GM12878 (cell line): ENCODE data around the gene LPIN3. TPM values are rescaled to one million over a fixed set of nuclear protein-coding genes. Genes with fewer than 3 reads are reported as not detected.

Source experiments
- ATAC-seq: fragments of 200-7000 bp; cut with Tn5 transposase; 3 replicates; pipeline ENCODE4 v1.9.1; 2020; ENCODE audit warnings: mild to moderate bottlenecking, moderate library complexity
- BruUV-seq: library from RNA; stranded (reverse); fragments of 400-500 nt; replicated peaks from 2 replicates; lab custom pipeline; 2021; lab: Mats Ljungman, UMichigan
- CTCF ChIA-PET: fragments of 300-600 bp; sonication (Branson Sonifier 250); formaldehyde crosslinking; extraction: SDS; loops from one replicate; lab custom pipeline; 2021; ENCODE audit warnings: inconsistent platforms; lab: Yijun Ruan, JAX
- POLR2A ChIA-PET: fragments of 350-600 bp; formaldehyde crosslinking; extraction: SDS; loops from one replicate; lab custom pipeline; 2021; ENCODE audit warnings: inconsistent platforms; lab: Charles Lee
- RAD21 ChIA-PET: fragments of 300-600 bp; sonication (Branson Sonifier 250); formaldehyde crosslinking; loops from one replicate; lab custom pipeline; 2023; ENCODE audit warnings: antibody characterized with exemption; ENCODE audit not compliant: unreplicated experiment; lab: Charles Lee
- SMC1A ChIA-PET: fragments of 300-600 bp; sonication (Branson Sonifier 250); formaldehyde crosslinking; loops from one replicate; lab custom pipeline; 2023; ENCODE audit not compliant: unreplicated experiment, uncharacterized antibody; lab: Charles Lee
- DNase-seq: peaks from one replicate; pipeline ENCODE4 v3.0.0-alpha.2; 2011; ENCODE audit warnings: low read depth, low spot score
- FAIRE-seq: peaks from 3 replicates; lab custom pipeline; 2011; peaks lifted over from hg19 to GRCh38; lab: Jason Lieb, UNC
- H2AFZ ChIP-seq: 2 replicates; pipeline ENCODE4 v1.6.0; 2011; ENCODE audit warnings: low read depth, low read length, control low read depth; ENCODE audit not compliant: control insufficient read depth
- H3K27ac ChIP-seq: 2 replicates; pipeline ENCODE4 v1.5.1; 2011; ENCODE audit warnings: control low read depth; ENCODE audit not compliant: control insufficient read depth, insufficient read depth
- H3K27me3 ChIP-seq, 2 experiments: replicated peaks in 1 of 2; 2 replicates each; pipeline versions ENCODE4 v1.6.0 to v1.6.1; 2011; ENCODE audit warnings: low read length in 1 of 2; ENCODE audit not compliant: control insufficient read depth in 2 of 2, insufficient read depth in 2 of 2
- H3K36me3 ChIP-seq, 2 experiments: 2 replicates each; pipeline ENCODE4 v1.5.1; 2011; ENCODE audit warnings: low read length in 1 of 2; ENCODE audit not compliant: control insufficient read depth in 2 of 2, insufficient read depth in 2 of 2
- H3K4me1 ChIP-seq: 2 replicates; pipeline ENCODE4 v1.6.1; 2011; ENCODE audit warnings: mild to moderate bottlenecking, low read length, moderate library complexity, mixed read lengths; ENCODE audit not compliant: control insufficient read depth, insufficient read depth
- H3K4me2 ChIP-seq: 2 replicates; pipeline ENCODE4 v1.6.0; 2011; ENCODE audit warnings: control low read depth; ENCODE audit not compliant: control insufficient read depth, insufficient read depth
- H3K4me3 ChIP-seq: fragments of 200-600 bp; sonication (generic); 2 replicates; pipeline ENCODE4 v1.5.1; 2016
- H3K79me2 ChIP-seq: 2 replicates; pipeline ENCODE4 v1.6.0; 2011; ENCODE audit warnings: low read length; ENCODE audit not compliant: control insufficient read depth, insufficient read depth
- H3K9ac ChIP-seq: 2 replicates; pipeline ENCODE4 v1.8.0; 2011; ENCODE audit warnings: low read length, control low read depth, mixed read lengths; ENCODE audit not compliant: control insufficient read depth, insufficient read depth
- H3K9me3 ChIP-seq: replicated peaks from 3 replicates; pipeline ENCODE4 v1.5.1; 2011; ENCODE audit warnings: mild to moderate bottlenecking, low read length; ENCODE audit not compliant: control insufficient read depth, insufficient read depth
- H4K20me1 ChIP-seq: 2 replicates; pipeline ENCODE4 v1.6.0; 2011; ENCODE audit not compliant: control insufficient read depth, insufficient read depth
- BRCA1 ChIP-seq: IDR thresholded peaks from 2 replicates; pipeline ENCODE4 v1.6.1; 2011; ENCODE audit warnings: low read depth, low read length, improper control_type of control experiment
- CREB1 ChIP-seq: IDR thresholded peaks from 2 replicates; pipeline ENCODE4 v1.6.1; 2012; ENCODE audit warnings: low read depth, mild to moderate bottlenecking, inconsistent platforms
- ESRRA ChIP-seq: IDR thresholded peaks from 2 replicates; pipeline ENCODE4 v1.6.1; 2012; ENCODE audit warnings: mild to moderate bottlenecking, low read length, improper control_type of control experiment
- KDM1A ChIP-seq: fragments of 200-600 bp; sonication (generic); IDR thresholded peaks from 2 replicates; pipeline ENCODE4 v1.6.1; 2016; ENCODE audit warnings: borderline replicate concordance
- POLR2A ChIP-seq: IDR thresholded peaks from 2 replicates; pipeline ENCODE4 v1.6.1; 2011; ENCODE audit warnings: low read depth, mild to moderate bottlenecking, low read length
- RB1 ChIP-seq: fragments of 450-650 bp; formaldehyde crosslinking; IDR thresholded peaks from 2 replicates; pipeline ENCODE4 v1.6.1; 2017; ENCODE audit warnings: mild to moderate bottlenecking, borderline replicate concordance
- RBBP5 ChIP-seq: fragments of 200-600 bp; sonication (generic); conservative IDR thresholded peaks from 2 replicates; pipeline ENCODE4 v1.6.1; 2016
- STAT1 ChIP-seq: fragments of 450-650 bp; conservative IDR thresholded peaks from 2 replicates; pipeline ENCODE4 v1.6.1; 2014; ENCODE audit warnings: antibody characterized with exemption, mild to moderate bottlenecking
- ZNF24 ChIP-seq: fragments of 450-650 bp; IDR thresholded peaks from 2 replicates; pipeline ENCODE4 v1.6.1; 2017; ENCODE audit warnings: antibody characterized with exemption, mild to moderate bottlenecking
- ZNF384 ChIP-seq: IDR thresholded peaks from 2 replicates; pipeline ENCODE4 v1.6.1; 2012; ENCODE audit warnings: low read depth, mild to moderate bottlenecking, low read length, improper control_type of control experiment, borderline replicate concordance
- ZZZ3 ChIP-seq: IDR thresholded peaks from 2 replicates; pipeline ENCODE4 v1.6.1; 2011; ENCODE audit warnings: low read depth; ENCODE audit not compliant: control insufficient read depth, insufficient read length
- WGBS: methylation state at CpG from one replicate; pipeline ENCODE4 v1.1.6; 2016; ENCODE audit warnings: low lambda C conversion rate; ENCODE audit not compliant: insufficient replicate concordance, insufficient coverage; ENCODE audit errors: missing lambda C conversion rate; 5-methylcytosine and 5-hydroxymethylcytosine counted together
- in situ Hi-C: fragments of 300-500 bp; cut with MboI; formaldehyde crosslinking; loops from 9 replicates; pipeline ENCODE4 v1.14.3; 2018; ENCODE audit warnings: mixed read lengths
- intact Hi-C: fragments of 100-400 bp; cut with micrococcal nuclease; formaldehyde crosslinking; loops from one replicate; pipeline ENCODE4 v1.14.2; 2022; ENCODE audit not compliant: unreplicated experiment
- polyA plus RNA-seq, 11 experiments: library from polyadenylated mRNA; depleted of rRNA in 4 of 11; unstranded in 6 of 11; stranded (reverse) in 5 of 11; fragments of >200 nt; fragmentation: Nextera tagmentation in 4 of 11; fragmentation: Illumina TruSeq in 1 of 11; extraction: Ambion mirVana in 4 of 11; extraction: Trizol in 1 of 11; gene quantifications; 1 replicate in 1 of 11; 2 replicates in 10 of 11; pipeline versions ENCODE4 v1.2.1 to v1.2.3, GENCODE V29; 2011 to 2016; ENCODE audit warnings: inconsistent platforms in 2 of 11, missing spikeins in 2 of 11, low read depth in 1 of 11
- total RNA-seq, 4 experiments: library from RNA; depleted of rRNA in 3 of 4; stranded (reverse); fragments of >200 nt in 3 of 4; fragmentation: Illumina TruSeq in 1 of 4; extraction: Trizol in 1 of 4; gene quantifications; 2 replicates each; pipeline versions ENCODE4 v1.2.1 to v1.2.3, GENCODE V29; 2013 to 2021
- TF ChIP-seq, protein P1 (sequence below): fragments of 450-650 bp; IDR thresholded peaks from 2 replicates; pipeline ENCODE4 v1.6.1; 2018; ENCODE audit warnings: borderline replicate concordance, mild to moderate bottlenecking; ENCODE audit not compliant: partially characterized antibody
- TF ChIP-seq, protein P2 (sequence below): IDR thresholded peaks from 2 replicates; pipeline ENCODE4 v1.6.1; 2011; ENCODE audit warnings: low read depth, low read length, improper control_type of control experiment, borderline replicate concordance

The LPIN3 gene
- total and polyA plus RNA-seq, 10 of the 15 experiments (the other 5 are each of a cell fraction or from before 2014, with no cell fraction given), result 0.13 to 1.3 (median 0.51) TPM

DNA sequence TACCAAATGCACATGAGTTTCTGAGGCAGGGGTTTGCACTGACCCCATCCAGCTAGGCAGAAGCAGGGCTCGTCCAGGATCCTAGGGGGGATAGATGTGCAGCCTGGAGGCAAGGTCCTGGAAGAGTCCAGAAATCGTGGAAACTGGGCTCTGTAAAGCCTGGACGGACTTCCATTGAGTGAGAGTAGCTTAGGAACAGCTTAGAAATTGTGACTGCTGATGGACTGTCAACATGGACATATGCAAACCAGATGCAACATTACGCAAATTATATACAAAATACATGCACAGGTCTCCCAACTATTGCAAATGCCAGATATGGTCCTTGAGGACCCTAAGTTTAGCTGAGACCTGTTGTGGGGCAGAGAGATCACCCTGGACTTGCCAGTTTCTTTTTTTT, 30.8 kb downstream of the LPIN3 start:
- no peak overlapping the region for H3K27ac ChIP-seq
- 23% methylated on average over 4 of the region's 4 CpGs for WGBS
- intact Hi-C loops, result no loop called here
- H3K9ac ChIP-seq, result no peak overlapping the region
- ChIA-PET RAD21 (no interaction called here), SMC1A (no interaction called here), CTCF (interaction anchor here (0.7 kb wide), 1 partner anchor 33 kb away, joined by 3 read pairs; no protein-coding TSS in a partner anchor), POLR2A (no interaction called here)
- FAIRE-seq (no peak), ATAC-seq (no peak), DNase-seq (no peak)
- peaks cover 14% of the 10 kb centered on the region for H3K4me1 ChIP-seq
- TF ChIP-seq BRCA1 (no peak), POLR2A (no peak), RBBP5 (no peak)
- no TSS peak for BruUV-seq
- H3K9me3 ChIP-seq, result no peaks in the 10 kb centered on the region
- no peaks in the 10 kb centered on the region for H4K20me1 ChIP-seq
- H3K27me3 ChIP-seq, result peaks cover 0 to 9% of the 10 kb centered on the region in 2 experiments
- no peak overlapping the region for H3K4me2 ChIP-seq
- in situ Hi-C loops, result no loop called here
- no peaks in the 10 kb centered on the region for H3K79me2 ChIP-seq
- H2AFZ ChIP-seq, result no peak overlapping the region
- H3K36me3 ChIP-seq, result no peaks in the 10 kb centered on the region
- no peak overlapping the region for H3K4me3 ChIP-seq

DNA sequence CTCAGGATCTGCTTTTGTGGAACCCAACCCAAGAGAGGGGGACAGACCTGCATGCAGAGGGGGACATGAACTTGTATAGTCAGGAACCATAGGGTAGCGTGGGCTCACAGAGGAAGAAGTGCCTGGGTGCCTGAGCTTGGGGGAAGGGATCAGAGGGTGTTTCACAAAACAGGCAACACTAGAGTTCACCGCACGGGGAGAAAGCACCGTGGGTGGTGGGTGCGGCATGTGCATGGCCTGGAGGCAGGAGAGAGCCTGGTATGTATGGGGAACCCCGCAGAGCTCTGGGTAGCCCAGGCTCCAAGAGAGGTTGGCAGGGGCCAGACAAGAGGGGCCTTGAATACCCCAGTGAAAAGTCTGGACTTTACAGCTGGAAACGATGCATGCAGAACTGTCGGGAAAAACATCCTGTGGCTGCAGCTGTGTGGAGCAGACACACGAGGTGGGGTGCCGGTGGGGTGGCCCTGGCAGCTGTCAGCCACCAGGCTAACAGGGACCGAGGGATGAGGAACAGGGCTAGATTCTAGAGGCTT, 32.7 kb downstream of the LPIN3 start:
- H3K36me3 ChIP-seq, result no peaks in the 10 kb centered on the region
- ChIA-PET SMC1A (no interaction called here), POLR2A (no interaction called here), CTCF (interaction anchor here (1.2 kb wide), 1 partner anchor 239 kb away, joined by 3 read pairs; no protein-coding TSS in a partner anchor), RAD21 (no interaction called here)
- H3K27me3 ChIP-seq, result 0 out of 4 replicates have a peak, but pooled peaks cover 0 to 1% of the 10 kb centered on the region in 2 experiments
- DNase-seq (no peak), ATAC-seq (no peak), FAIRE-seq (no peak)
- in situ Hi-C loops (no loop called here), intact Hi-C loops (no loop called here)
- WGBS, result 57% methylated on average over 11 of the region's 11 CpGs
- H4K20me1 ChIP-seq, result no peaks in the 10 kb centered on the region
- H3K4me1 ChIP-seq, result peaks cover 14% of the 10 kb centered on the region
- no TSS peak for BruUV-seq
- H2AFZ ChIP-seq, result no peak overlapping the region
- H3K9ac ChIP-seq, result no peak overlapping the region
- H3K4me3 ChIP-seq, result no peak overlapping the region
- H3K9me3 ChIP-seq, result no peaks in the 10 kb centered on the region
- no peaks in the 10 kb centered on the region for H3K79me2 ChIP-seq
- H3K27ac ChIP-seq, result no peak overlapping the region
- no peak overlapping the region for H3K4me2 ChIP-seq
- TF ChIP-seq KDM1A (no peak), ZZZ3 (no peak), STAT1 (no peak), ZNF384 (no peak), ZNF24 (no peak), CREB1 (no peak), RB1 (no peak), ESRRA (no peak)
- TF ChIP-seq, protein P1, sequence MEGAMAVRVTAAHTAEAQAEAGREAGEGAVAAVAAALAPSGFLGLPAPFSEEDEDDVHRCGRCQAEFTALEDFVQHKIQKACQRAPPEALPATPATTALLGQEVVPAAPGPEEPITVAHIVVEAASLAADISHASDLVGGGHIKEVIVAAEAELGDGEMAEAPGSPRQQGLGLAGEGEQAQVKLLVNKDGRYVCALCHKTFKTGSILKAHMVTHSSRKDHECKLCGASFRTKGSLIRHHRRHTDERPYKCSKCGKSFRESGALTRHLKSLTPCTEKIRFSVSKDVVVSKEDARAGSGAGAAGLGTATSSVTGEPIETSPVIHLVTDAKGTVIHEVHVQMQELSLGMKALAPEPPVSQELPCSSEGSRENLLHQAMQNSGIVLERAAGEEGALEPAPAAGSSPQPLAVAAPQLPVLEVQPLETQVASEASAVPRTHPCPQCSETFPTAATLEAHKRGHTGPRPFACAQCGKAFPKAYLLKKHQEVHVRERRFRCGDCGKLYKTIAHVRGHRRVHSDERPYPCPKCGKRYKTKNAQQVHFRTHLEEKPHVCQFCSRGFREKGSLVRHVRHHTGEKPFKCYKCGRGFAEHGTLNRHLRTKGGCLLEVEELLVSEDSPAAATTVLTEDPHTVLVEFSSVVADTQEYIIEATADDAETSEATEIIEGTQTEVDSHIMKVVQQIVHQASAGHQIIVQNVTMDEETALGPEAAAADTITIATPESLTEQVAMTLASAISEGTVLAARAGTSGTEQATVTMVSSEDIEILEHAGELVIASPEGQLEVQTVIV, result no peak
- TF ChIP-seq, protein P2, sequence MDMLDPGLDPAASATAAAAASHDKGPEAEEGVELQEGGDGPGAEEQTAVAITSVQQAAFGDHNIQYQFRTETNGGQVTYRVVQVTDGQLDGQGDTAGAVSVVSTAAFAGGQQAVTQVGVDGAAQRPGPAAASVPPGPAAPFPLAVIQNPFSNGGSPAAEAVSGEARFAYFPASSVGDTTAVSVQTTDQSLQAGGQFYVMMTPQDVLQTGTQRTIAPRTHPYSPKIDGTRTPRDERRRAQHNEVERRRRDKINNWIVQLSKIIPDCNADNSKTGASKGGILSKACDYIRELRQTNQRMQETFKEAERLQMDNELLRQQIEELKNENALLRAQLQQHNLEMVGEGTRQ, result no peak
